Uterus (tissue), 2 donors: ENCODE results near the gene SLC39A7.

Experiments
- CTCF ChIP-seq, 4 experiments: fragments of 200-600 bp in 2 of 4; fragments of 450-650 bp in 2 of 4; sonication (generic) in 2 of 4; IDR thresholded peaks; one replicate each; pipeline ENCODE4 v1.5.1; 2016 to 2019; ENCODE audit warnings: antibody characterized with exemption in 4 of 4, mild to moderate bottlenecking in 2 of 4, moderate library complexity in 1 of 4
- POLR2A ChIP-seq, 2 donors: fragments of 450-650 bp; IDR thresholded peaks; one replicate each; pipeline ENCODE4 v1.6.1; 2016; ENCODE audit warnings: antibody characterized with exemption in 2 of 2, mild to moderate bottlenecking in 1 of 2, moderate library complexity in 1 of 2

DNA sequence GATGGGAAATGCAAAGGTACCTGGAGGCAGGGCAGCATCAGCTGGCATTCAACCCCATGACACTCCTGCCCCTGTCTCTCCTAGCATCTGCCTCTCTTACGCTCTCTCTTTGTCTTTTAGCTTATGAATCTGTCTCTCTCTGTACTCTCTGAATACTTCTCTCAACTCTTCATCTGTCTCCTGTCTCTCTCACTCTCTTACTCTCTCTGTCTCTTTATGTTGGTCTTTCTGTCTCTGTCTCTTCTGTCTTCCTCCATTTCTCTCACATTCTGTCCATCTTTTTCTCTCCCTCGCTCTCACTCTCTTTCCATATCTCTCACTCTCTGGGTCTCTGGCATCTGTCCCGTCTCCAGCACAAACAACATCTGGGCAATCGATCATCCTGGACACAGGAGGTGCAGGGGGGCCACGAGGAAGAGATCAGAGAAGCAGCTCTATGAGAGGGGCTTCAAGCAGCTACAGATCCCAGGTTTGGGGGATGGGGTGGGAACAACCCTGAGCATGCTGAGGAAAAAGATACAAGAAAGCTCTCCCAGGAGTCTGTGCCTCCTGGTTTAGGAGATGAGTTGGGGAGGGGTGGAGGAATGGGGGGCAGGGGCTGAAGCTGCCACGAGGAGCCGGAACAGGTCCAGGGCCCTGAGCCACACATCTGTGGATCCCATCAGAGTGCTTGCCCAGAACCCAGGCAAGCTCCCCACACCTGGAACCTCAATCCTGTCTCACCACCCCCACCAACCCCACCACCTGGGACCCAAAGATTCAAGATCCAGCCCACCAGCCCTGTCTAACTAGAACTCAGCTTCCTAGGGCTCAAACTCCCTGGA, 10.8 kb upstream of the SLC39A7 start:
- TF ChIP-seq CTCF (IDR thresholded peaks at IDR 0.05) (no peak), POLR2A (IDR thresholded peaks at IDR 0.05) (no peak)
